HG02943 (cell line): Measurements from ENCODE around the gene AGPAT4.
"Not testable (repeated sequence)": the region's sequence is repeated elsewhere in the genome, so short reads cannot be mapped to it uniquely, and the experiment has no call there.

Experiments
- ATAC-seq: cut with Tn5 transposase; IDR thresholded peaks from one replicate; pipeline ENCODE4 v1.9.1; 2021; ENCODE audit warnings: mild to moderate bottlenecking, low read depth, moderate library complexity; ENCODE audit not compliant: unreplicated experiment

AGPAT4 gene

DNA sequence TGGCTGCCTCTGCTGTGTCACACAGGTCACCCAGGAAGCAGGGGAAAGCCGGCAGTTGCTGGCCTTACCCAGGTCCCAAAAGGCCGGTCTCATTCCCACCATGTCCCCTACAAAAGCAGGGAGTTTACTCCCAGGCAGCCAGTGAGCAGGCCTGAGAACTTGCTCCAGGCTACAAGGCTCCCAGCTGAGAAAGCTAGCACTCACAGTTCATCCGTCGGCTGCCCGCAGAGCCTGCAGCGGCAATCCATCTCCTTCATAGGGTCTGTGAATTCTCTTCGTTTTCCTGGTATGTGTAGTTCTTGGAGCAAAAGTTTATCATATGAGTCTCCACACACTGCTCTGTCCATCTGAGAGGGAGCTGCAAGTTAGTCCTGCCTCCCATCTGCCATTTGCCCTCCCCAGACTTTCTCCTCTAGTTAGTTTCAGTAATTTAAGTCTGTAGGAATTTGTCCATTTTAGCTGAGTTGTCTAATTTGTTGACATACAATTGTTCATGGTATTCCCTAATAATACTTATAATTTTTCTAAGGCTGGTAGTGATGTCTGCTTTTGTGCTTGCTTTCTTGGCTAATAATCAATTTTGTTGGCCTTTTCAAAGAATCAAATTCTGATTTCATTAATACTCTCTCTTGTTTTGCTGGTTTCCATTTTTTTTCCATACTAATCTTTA, 146.7 kb downstream of the AGPAT4 start:
- no peak for ATAC-seq

DNA sequence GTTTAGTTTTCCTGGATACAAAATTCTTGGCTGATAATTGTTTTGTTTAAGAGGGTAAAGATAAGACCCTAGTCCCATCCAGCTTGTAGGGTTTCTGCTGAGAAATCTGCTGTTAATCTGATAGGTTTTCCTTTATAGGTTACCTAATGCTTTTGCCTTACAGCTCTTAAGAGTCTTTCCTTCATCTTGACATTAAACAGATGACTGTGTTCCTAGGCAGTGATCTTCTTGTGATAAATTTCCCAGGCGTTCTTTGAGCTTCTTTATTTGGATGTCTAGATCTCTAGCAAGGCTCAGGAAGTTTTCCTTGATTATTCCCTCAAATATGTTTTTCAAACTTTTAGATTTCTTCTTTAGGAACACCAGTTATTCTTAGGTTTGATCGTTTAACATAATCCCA, 148.3 kb downstream of the AGPAT4 start:
- no peak for ATAC-seq

DNA sequence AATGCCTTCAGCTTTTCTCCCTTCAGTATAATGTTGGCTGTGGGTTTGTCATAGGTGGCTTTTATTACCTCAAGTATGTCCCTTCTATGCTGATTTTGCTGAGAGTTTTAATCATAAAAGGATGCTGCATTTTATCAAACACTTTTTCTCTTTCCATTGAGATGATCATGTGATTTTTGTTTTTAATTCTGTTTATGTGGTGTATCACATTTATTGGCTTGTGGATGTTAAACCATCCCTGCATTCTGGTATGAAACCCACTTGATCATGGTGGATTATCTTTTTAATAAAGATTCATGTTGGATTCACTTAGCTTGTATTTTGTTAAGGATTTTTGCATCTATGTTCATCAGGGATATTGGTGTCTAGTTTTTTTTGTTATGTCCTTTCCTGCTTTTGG, 150.5 kb downstream of the AGPAT4 start:
- not testable (repeated sequence) for ATAC-seq

DNA sequence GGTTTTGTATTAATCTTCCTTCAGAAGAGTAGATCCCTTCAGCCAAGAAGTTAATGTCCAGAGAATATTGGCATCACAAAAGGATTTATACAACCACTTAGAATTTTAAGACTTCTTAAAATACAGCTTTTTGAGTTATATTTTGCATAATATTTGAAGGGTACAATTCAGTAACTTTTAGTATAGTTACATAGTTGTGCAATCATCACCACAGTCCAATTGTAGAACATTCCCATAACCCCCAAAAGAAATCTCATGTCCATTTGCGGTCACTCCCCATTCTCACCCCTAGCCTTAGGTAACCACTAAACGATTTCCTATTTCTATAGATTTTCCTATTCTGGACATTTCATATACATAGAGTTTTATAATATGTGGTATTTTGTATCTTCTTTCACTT, 155.9 kb downstream of the AGPAT4 start:
- no peak for ATAC-seq

DNA sequence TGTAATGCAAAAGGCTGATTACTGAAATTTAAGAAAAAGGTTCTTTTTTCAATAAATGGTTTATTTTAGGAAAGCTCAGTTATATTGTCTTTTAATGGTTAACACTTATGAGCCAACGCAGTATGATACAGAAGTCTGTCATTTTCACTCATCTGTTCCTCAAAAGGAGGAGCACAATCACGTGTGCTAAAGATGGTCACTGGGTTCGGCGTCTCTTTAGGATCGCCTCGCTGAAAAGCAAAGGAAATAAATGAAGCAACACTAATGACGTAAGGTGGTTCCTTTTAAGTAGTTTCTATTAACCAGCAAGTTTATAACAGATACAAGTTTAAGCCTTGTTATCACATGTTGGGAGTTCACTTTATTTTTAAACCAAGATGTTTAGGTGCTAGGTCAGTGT, 156.6 kb downstream of the AGPAT4 start:
- no peak for ATAC-seq

DNA sequence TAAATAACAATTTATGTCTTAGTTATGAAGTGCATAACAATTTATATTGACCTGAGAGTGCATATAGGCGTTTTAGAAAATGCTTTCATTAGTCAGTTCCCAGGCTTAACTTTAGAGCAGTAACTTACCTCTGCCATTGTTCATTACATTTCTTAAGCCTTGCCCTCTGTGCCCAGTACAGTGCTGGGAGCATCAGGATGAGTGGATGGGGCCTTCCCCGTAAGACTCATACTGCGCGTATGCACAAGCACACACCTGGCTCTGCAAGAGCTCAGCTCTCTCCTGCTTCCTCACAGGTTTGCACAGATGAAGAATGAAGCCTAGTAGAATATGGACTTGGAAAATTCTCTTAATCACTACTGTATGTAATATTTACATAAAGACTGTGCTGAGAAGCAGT, 157.3 kb downstream of the AGPAT4 start:
- ATAC-seq: no peak

DNA sequence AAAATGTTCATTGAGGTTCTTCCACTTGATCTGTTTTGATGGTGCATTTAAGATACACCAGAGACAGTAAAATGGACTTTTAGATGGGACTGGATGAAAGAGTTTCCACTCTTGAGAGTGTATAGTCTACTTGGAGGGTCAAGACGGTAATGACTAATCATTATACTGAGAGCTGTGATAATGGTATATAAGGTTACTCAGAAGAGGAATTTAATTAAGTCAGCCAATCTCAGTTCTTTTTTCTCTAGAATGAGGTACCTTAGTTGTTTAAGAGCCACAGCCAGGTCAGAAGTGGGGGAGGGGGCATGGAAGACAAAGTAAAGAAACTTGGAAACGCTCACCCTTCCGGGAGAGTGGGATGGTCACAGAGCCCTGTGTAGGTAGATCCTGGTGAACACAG, 158.4 kb downstream of the AGPAT4 start:
- ATAC-seq: no peak

DNA sequence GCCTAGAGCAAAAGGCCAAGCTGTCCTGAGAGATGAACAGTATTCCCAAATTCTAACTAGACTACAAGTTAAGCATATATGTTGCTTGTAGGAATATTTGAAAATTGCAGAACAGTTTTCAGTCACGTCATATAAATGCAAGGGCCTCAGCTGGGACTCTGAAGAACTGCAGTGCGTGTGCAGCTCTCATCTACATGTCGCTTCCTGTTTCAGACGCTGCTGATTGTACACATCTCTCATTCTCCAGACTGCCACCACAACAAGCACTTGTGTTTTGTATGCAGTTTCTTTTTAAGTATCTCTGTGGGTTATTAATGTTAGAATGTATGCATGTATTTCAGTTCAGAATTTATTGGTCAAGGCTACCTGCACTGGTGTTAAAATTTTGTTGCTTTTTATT, 162.6 kb downstream of the AGPAT4 start:
- no peak for ATAC-seq

DNA sequence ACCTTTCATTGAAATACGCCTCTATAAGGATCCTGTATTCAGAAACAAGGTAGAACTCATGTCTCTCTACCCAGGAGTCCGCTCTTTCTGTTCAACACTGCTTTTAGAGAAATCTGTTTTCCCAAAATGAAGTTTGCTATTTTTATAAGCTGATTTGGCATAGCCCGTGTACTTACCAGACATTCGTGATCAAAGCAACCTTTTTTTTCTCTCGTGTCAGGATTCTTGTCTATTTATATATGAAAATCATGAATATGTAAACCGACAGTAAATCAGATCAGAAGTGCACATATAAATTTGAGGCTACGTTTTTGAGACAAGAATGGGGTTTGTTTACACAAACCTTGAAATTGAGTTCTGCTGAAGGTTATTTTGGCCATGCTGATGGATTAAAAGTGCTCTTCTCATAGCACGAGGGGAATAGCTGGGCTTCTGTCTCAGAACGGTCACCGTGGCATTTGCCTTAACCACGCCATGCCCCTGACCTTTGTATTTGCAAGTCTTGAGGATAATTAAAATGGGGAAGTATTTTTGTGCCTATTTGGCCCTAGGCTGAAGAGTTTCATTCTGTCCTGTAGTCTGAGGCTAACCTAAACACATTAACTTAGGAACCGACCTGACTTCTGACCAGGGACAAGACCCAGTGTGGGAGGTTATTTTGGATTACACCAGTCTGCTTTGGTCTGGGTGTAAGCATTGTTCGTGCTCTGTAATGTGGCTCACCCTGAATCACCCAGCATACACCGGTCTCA, 163.7 kb downstream of the AGPAT4 start:
- no peak for ATAC-seq

DNA sequence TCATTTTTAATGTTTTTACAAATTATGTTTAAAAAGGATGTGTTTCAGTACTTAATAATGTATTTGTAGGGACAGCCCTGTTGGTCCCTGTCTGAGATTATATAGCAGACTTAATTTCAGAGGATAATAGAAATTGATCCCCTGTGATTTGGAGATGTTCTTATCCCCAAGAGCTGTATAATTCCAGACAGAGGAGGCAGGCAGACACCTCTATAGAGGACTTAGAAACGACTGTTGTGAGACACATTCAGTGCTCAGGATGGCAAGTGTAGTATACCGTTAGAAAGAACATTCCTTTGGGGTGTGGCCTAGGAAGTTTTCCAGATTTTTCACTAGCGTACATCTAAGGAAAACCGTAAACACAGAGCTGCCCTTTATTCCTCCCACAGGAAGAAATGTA, 164.5 kb downstream of the AGPAT4 start:
- ATAC-seq: no peak

DNA sequence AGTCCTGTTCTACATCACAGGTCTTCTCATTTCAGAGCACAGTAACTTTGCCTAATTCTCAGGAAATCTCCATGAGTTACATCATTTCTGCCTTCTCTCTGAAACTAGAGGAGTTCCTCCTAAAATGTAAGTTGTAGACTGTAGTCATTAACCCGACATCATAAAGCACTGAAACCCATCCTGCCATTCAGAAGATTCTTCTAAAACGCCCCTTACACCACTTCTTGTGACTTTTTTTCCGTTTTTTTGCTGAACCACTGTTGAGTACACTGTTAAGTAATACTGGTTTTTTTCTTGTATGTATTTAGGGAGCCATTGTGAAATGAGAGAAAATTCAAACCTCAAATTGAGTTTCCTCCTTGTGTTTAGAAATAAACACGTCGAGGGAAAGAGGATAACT, 164.9 kb downstream of the AGPAT4 start:
- ATAC-seq: no peak

DNA sequence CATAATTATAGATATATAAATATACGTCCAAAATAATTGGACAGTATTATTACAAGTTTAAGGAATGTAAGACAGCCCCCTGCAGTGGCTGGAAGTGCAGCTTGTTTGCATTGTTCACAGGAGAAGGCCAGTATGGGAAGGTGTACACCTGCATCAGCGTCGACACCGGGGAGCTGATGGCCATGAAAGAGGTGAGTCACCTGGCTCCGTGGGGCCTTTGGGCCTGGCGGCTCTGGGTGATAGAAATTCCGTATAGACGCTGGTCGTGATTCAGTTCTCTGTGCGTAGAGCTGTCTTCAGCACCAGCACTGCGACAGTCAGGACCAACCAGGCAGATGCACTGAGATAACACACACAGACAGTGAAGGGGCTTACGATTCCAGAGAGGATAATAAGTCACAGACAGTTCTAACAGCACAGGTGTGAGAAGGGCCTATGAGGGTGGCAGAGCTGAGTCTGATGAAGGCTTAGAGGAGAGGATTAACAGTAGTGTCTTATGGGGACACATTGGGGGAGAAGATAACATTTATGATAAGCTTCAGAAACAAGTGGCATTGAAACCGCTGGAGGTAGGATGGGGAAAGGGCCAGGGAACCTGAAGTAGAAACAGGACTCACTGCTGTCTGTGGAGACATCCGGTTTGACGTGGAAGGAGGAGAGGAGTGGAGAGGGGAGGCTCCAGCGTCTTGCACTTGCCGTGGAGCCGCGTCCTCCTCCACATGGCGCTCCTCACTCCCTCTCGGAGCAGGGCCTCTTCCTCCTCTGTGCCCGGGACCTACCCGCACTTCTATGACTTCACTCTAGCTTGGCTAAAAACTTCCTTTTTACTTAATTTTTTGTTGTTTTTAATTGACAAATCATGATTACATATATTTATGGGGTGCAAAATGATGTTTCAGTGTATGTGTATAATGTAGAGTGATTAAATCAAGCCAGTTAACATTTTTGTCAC, 165.8 kb downstream of the AGPAT4 start:
- ATAC-seq: no peak

DNA sequence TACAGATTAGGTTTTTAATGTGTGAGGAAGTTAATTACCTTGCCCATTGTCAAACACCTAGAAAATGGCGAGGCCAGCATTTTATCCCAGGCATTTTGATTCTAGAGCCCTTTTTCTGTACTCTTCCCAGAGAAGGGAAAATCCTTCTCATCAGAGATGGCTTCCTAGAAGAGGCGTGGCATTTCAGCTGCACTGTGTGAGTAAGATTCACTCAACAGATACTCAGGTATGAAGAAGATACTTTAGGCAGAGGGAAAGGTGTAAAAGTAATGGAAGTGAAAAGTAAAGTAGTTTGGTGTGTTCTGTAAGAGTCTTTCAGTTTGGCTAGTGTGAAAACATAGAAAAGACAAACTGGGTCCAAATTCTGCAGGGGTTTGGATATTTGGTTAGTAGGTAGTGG, 168.5 kb downstream of the AGPAT4 start:
- ATAC-seq: no peak

DNA sequence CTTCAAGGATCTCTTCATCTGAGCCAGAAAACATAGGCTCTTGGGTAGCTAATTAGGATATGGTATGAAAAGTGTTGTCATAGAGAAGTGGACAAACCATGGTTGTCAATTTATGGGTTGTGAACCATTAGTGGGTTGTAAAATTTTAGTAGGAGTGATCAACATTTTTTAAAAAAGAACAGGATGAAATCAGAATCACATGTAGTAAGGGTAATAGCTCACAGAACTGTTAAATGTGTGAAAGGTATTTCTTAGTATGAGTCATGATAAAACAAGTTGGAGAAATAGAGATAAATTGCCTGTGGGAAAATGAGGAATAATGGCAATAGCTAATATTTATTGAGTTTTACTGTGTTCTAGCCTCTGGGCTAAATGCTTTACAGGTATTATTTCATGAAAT, 168.9 kb downstream of the AGPAT4 start:
- ATAC-seq: no peak

DNA sequence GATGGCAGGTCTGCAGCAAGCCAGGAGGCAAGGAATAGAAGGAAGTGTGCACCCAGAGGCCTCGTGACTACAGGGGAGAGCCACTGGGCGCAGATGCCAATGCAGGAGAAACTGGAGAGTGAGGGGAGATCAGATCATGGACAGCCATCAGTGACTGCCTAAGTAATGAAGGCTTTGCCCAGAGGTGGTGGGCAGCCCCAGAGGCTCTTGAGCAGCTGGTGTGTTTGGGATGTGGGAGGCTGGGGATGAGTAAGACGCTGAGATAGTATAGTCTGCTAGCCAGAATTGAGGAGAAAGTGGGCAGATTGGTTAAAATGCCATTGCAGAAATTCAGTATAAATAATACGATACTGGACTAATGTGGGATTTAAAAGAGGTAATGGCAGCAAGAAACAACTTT, 170.4 kb downstream of the AGPAT4 start:
- ATAC-seq: no peak

DNA sequence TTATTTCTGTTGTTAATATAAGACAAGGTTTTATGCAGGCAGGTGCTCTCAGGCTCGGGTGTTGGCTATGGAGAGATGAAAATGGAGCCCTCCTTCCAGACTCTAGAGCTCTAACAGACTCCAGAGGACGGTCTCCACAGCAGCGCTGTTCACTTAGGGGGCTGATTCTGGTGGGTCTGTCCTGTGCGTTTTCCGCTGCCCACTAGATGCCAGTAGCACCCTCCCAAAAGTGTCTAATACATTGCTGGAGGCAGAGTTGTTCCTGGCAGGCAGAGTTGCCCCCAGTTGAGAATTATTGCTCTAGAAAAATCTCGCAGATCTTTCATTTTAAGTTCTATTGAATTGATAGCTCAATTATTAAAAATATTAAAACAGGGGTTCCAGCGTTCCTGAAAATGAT, 172.3 kb downstream of the AGPAT4 start:
- ATAC-seq: no peak

DNA sequence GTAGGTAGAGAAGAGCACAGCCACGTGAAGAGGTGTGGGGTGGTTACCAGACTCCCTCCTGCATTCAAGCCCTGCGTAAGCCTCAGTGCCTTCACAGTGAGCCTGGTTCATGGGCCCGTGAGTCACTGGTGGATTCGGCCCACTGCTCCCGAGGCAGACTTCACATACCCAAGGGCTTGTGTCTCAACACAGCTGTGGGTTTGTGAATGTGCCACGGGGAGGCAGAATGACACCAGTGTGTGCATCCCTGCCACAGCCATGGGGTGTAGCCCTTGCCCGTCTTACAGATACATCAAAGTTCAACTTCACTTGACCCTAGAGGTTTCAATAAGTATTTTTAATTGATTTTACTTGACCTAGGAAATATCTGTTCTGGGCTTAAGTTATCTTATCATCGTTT, 173.8 kb downstream of the AGPAT4 start:
- ATAC-seq: no peak

DNA sequence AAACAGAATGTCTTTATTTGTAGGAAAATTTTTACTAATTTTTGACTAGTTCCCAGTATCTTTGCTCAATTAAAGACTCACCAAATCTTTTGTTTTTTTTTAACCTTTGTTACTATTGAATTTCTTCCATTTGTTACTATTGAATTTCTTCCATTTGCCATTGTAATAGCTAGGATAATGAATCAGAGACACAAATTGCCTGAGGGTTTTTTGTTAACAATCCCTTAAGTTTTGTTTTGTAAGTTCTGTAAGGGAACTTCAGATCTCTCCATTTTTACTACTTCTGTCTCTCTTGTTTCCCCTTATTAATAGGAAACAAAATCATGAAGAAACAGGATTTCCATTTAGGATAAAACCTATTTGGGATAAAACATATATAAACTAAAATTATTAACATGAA, 177.9 kb downstream of the AGPAT4 start:
- no peak for ATAC-seq

DNA sequence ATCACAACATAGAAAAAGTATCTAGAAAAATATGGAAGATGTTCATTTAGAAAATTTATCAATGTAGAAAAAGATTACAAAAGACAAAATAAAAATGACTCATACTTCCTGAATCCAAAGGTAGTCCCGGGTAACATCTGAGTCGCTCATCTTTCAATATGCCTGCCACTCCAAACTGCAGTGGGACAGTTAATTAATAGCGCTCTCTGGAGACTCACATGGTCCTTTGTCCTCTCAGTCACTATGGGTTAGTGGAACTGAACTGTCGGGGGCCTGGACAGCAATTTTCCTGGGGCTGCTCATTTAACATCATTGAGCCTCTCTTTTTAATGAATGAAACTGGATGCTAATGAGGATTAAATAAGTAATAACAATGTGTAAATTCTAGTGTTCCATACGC, 178.9 kb downstream of the AGPAT4 start:
- ATAC-seq: no peak

DNA sequence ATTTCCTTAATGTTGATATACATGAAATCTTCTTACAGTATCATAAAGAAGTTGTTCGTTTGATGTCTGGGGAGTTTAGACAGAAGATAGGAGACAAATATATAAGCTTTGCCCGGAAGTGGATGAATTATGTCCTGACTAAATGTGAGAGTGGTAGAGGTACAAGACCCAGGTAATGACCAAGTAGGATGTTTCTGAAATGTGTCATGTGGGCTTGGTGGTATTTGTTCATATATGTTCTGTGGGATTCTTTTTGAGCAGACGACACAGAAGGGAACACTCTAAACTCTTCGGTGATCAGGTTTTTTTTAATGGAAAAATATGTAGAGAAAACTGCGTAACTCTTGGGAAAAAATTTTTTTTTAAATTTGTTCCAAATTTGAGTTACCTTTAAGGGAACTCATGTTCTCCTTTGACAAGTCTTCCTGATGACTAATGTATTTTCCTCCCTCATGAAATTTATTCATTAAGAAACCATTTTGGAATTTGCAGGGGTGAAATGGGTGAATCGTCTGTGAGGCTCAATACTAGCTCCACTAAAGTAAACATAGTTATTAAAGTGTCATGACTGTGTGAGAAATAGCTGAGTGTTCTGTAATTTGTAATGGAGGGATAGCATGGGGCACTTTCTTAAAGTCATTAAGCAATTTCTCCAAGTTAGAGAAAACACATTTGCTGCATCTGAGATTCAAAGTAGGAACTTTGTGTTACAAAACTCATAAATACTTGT, 181.7 kb downstream of the AGPAT4 start:
- no peak for ATAC-seq

DNA sequence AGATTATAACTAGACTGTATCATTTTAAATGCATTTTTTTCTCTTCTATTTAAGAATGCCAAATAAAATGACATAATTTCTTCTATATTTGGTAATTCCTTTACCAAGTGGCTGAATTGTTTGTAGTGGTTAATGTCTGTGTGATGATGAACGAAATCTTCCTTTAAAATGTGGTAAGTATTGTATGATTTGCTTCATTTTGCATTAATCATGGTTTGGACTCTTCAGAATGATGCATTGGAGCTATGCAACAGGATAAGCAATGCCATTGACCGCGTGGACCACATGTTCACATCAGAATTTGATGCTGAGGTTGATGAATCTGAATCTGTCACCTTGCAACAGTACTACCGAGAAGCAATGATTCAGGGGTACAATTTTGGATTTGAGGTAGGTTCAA, 182.7 kb downstream of the AGPAT4 start:
- no peak for ATAC-seq
